K562 (cell line): ENCODE data around the gene DROSHA. TPM values are rescaled to one million over a fixed set of nuclear protein-coding genes. Genes with fewer than 3 reads are reported as not detected.

Experiments used
- ATAC-seq: fragments of 200-7000 bp; cut with Tn5 transposase; 3 replicates; pipeline ENCODE4 v1.9.1; 2020; ENCODE audit warnings: moderate library complexity
- BruUV-seq: library from RNA; stranded (reverse); fragments of 400-500 nt; replicated peaks from 2 replicates; lab custom pipeline; 2021; lab: Mats Ljungman, UMichigan
- CTCF ChIA-PET: fragments of 300-600 bp; formaldehyde crosslinking; extraction: SDS; loops from one replicate; lab custom pipeline; 2021; ENCODE audit warnings: low intra/inter-chr PET ratio; lab: Yijun Ruan, JAX
- POLR2A ChIA-PET: fragments of 300-600, 350-650 bp; sonication (Branson Sonifier 250); formaldehyde crosslinking; extraction: SDS; loops from one replicate; lab custom pipeline; 2021; ENCODE audit warnings: antibody characterized with exemption, inconsistent platforms; lab: Yijun Ruan, JAX
- DNase-seq, 4 experiments: peaks; one replicate each; pipeline versions ENCODE4 v3.0.0 to v3.0.0-alpha.2; 2011 to 2018; ENCODE audit warnings: low spot score in 3 of 4, mixed read lengths in 3 of 4; ENCODE audit errors: extremely low read depth in 1 of 4
- FAIRE-seq: peaks from 2 replicates; lab custom pipeline; 2011; peaks lifted over from hg19 to GRCh38; lab: Jason Lieb, UNC
- H2AFZ ChIP-seq: 2 replicates; pipeline ENCODE4 v1.6.0; 2011; ENCODE audit warnings: low read depth, low read length, control low read depth, inconsistent platforms
- H3K27ac ChIP-seq: fragments of 200-600 bp; 3 replicates; pipeline ENCODE4 v1.8.0; 2011; ENCODE audit warnings: low read depth, mild to moderate bottlenecking, control low read depth, inconsistent platforms, low read length, moderate library complexity, mixed read lengths; ENCODE audit errors: extremely low read depth
- H3K27me3 ChIP-seq, 2 experiments: fragments of 300-600 bp in 1 of 2; 2 replicates in 1 of 2; 3 replicates in 1 of 2; pipeline versions ENCODE4 v1.6.0 to v1.8.0; 2011; ENCODE audit warnings: inconsistent platforms in 2 of 2, low read length in 2 of 2, mild to moderate bottlenecking in 1 of 2, mixed read lengths in 1 of 2, moderate library complexity in 1 of 2; ENCODE audit not compliant: control insufficient read depth in 2 of 2, insufficient read depth in 2 of 2
- H3K36me3 ChIP-seq: fragments of 300-600 bp; 3 replicates; pipeline ENCODE4 v1.8.0; 2011; ENCODE audit warnings: mild to moderate bottlenecking, low read length, inconsistent platforms; ENCODE audit not compliant: control insufficient read depth, insufficient read depth
- H3K4me1 ChIP-seq, 2 experiments: fragments of 200-600 bp in 1 of 2; replicated peaks in 1 of 2; 2 replicates in 1 of 2; 3 replicates in 1 of 2; pipeline versions ENCODE4 v1.5.1 to v1.8.0; 2011; ENCODE audit warnings: inconsistent platforms in 2 of 2, low read length in 2 of 2, mild to moderate bottlenecking in 1 of 2, mixed read lengths in 1 of 2, moderate library complexity in 1 of 2; ENCODE audit not compliant: control insufficient read depth in 2 of 2, insufficient read depth in 2 of 2
- H3K4me2 ChIP-seq: 2 replicates; pipeline ENCODE4 v1.6.1; 2011; ENCODE audit warnings: low read length, control low read depth, inconsistent platforms, mixed read lengths; ENCODE audit not compliant: insufficient read depth
- H3K4me3 ChIP-seq: fragments of 200-600 bp; sonication (generic), shearing (Covaris generic); 2 replicates; pipeline ENCODE4 v1.5.1; 2016; ENCODE audit warnings: control low read depth, inconsistent platforms
- H3K79me2 ChIP-seq: fragments of 200-600 bp; 3 replicates; pipeline ENCODE4 v1.8.0; 2011; ENCODE audit warnings: low read length, inconsistent platforms; ENCODE audit not compliant: control insufficient read depth, insufficient read depth
- H3K9ac ChIP-seq, 2 experiments: 2 replicates each; pipeline versions ENCODE4 v1.6.0 to v1.6.1; 2011; ENCODE audit warnings: low read depth in 2 of 2, low read length in 2 of 2, control low read depth in 1 of 2, inconsistent platforms in 1 of 2, mild to moderate bottlenecking in 1 of 2, mixed read lengths in 1 of 2; ENCODE audit not compliant: insufficient read depth in 1 of 2
- H3K9me1 ChIP-seq: one replicate; pipeline ENCODE4 v1.6.0; 2011; ENCODE audit warnings: inconsistent platforms, mild to moderate bottlenecking, low read length, moderate library complexity; ENCODE audit not compliant: control insufficient read depth, insufficient read depth
- H3K9me3 ChIP-seq: replicated peaks from 2 replicates; pipeline ENCODE4 v1.5.1; 2011; ENCODE audit warnings: low read depth, low read length, inconsistent platforms; ENCODE audit not compliant: control insufficient read depth, insufficient read depth
- H4K20me1 ChIP-seq: replicated peaks from 2 replicates; pipeline ENCODE4 v1.6.1; 2011; ENCODE audit warnings: low read length, inconsistent platforms, mixed read lengths; ENCODE audit not compliant: control insufficient read depth, insufficient read depth
- CCNT2 ChIP-seq: IDR thresholded peaks from 2 replicates; pipeline ENCODE4 v1.6.1; 2011; ENCODE audit warnings: borderline replicate concordance, low read depth, mild to moderate bottlenecking, moderate library complexity, mixed read lengths, low read length; ENCODE audit not compliant: insufficient read length; ENCODE audit errors: extremely low read depth
- CEBPG ChIP-seq, 3 experiments: fragments of 200-800 bp in 1 of 3; sonication (Bioruptor generic) in 1 of 3; sonication (generic) in 1 of 3; formaldehyde crosslinking in 1 of 3; IDR thresholded peaks in 2 of 3; conservative IDR thresholded peaks in 1 of 3; 2 replicates each; pipeline versions ENCODE4 v1.6.1 to v1.8.0; 2016 to 2022; ENCODE audit warnings: missing compliant biosample characterization in 2 of 3, missing genetic modification characterization in 2 of 3, mild to moderate bottlenecking in 1 of 3, missing genetic modification reagents in 1 of 3
- CHD2 ChIP-seq: IDR thresholded peaks from 2 replicates; pipeline ENCODE4 v1.6.1; 2011; ENCODE audit warnings: low read depth, low read length
- FOXA3 ChIP-seq, 2 experiments: fragments of 450-650 bp in 1 of 2; sonication (generic) in 1 of 2; formaldehyde crosslinking; IDR thresholded peaks in 1 of 2; conservative IDR thresholded peaks in 1 of 2; 2 replicates each; pipeline versions ENCODE4 v1.4.0 to v1.8.0; 2020 to 2022; ENCODE audit warnings: mild to moderate bottlenecking in 2 of 2, missing genetic modification reagents in 1 of 2
- MTA2 ChIP-seq: fragments of 450-650 bp; IDR thresholded peaks from 2 replicates; pipeline ENCODE4 v1.6.1; 2016; ENCODE audit warnings: low read depth
- ZNF444 ChIP-seq: fragments of 250-450 bp; sonication (Bioruptor Pico); IDR thresholded peaks from 2 replicates; pipeline ENCODE4 v1.4.0; 2020; ENCODE audit warnings: mild to moderate bottlenecking, moderate library complexity
- WGBS: fragments of 100-300 bp; shearing (Covaris generic); methylation state at CpG from one replicate; pipeline ENCODE4 v1.1.6; 2016; ENCODE audit warnings: low coverage, mixed read lengths; ENCODE audit not compliant: insufficient coverage; ENCODE audit errors: missing lambda C conversion rate; 5-methylcytosine and 5-hydroxymethylcytosine counted together
- in situ Hi-C: fragments of 300-500 bp; cut with MboI; formaldehyde crosslinking; loops from 4 replicates; pipeline ENCODE4 v1.15.0; 2018; ENCODE audit warnings: inconsistent platforms, mixed read lengths
- intact Hi-C: fragments of 100-400 bp; cut with micrococcal nuclease; formaldehyde crosslinking; loops from 2 replicates; pipeline ENCODE4 v1.14.2; 2022
- polyA plus RNA-seq, 8 experiments: library from polyadenylated mRNA; depleted of rRNA in 4 of 8; stranded (reverse) in 5 of 8; unstranded in 3 of 8; fragments of >200 nt; fragmentation: Nextera tagmentation in 2 of 8; fragmentation: Illumina TruSeq in 1 of 8; extraction: Ambion mirVana in 2 of 8; extraction: Trizol in 1 of 8; gene quantifications; 2 replicates each; pipeline versions ENCODE4 v1.2.1 to v1.2.3, GENCODE V29; 2011 to 2014; ENCODE audit warnings: inconsistent platforms in 1 of 8, missing spikeins in 1 of 8
- total RNA-seq, 7 experiments: library from RNA; depleted of rRNA in 6 of 7; stranded (reverse); fragments of >200 nt in 6 of 7; fragmentation: Illumina TruSeq in 2 of 7; extraction: Trizol in 2 of 7; gene quantifications; 2 replicates each; pipeline versions ENCODE4 v1.2.1 to v1.2.3, GENCODE V29; 2011 to 2021; ENCODE audit warnings: low replicate concordance in 1 of 7

Gene DROSHA
- total and polyA plus RNA-seq, 9 of the 15 experiments (the other 6 are each of a cell fraction or from before 2014, with no cell fraction given) = 52.5 to 109 (median 68.9) TPM

DNA sequence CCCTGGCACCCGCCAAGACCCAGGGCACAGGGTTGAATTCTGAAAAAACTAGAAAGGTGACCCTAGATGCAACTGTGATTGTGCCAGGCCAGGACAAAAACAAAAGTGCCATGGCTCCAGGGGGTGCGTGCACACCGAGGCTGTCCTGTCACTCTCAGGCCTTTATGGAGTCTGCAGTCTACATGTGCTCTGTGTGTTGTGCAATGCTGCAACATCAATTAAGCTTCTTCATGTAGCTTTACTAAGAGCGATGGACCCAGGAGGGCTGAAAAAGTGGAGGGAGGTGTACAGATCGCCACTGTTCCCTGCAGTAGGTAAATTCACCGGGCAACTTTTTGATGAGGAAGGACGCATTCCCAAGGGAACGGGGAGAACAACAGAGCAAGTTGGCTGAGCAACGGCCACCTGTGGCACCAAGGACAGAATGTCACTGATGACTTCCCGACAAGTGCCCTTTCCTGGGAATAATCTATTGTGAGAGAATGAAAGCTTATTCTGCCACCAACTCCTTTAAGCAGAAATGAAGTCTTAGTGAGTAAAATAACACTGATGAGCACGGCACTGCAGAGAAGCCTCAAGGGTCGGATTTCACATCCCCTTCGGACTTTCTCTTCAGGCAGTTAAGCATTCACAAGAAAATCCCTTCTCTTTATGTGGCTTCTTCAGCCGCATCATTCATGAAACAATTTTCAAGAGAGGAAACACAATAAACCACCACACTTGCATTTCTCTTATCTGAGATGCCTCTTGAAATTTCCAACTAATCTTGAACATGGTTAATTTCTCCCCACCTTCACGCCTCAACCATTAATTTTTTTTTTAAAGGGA is 149.6 kb downstream of the DROSHA start:
- Histone ChIP-seq H3K36me3 (no peaks in the 10 kb centered on the region), H3K79me2 (no peaks in the 10 kb centered on the region), H3K27me3 (peaks cover 13 to 39% of the 10 kb centered on the region in 2 experiments), H2AFZ (no peak overlapping the region), H3K9ac (no peak overlapping the region), H4K20me1 (no peaks in the 10 kb centered on the region), H3K4me3 (no peak overlapping the region), H3K9me3 (no peaks in the 10 kb centered on the region), H3K9me1 (no peaks in the 10 kb centered on the region), H3K27ac (no peak overlapping the region), H3K4me2 (no peak overlapping the region), H3K4me1 (peaks cover 0 to 17% of the 10 kb centered on the region in 2 experiments; a peak in 3 of 5 replicates)
- ChIA-PET POLR2A (no interaction called here), CTCF (no interaction called here)
- no peak for DNase-seq
- BruUV-seq = no TSS peak
- intact Hi-C loops = no loop called here
- FAIRE-seq = no peak
- no peak for TF ChIP-seq CCNT2
- TF ChIP-seq FOXA3 (CRISPR knock-in tag; conservative IDR thresholded peaks at IDR 0.05 in 1 of 2, IDR thresholded peaks at IDR 0.05 in 1 of 2) = no peak
- no peak for TF ChIP-seq CHD2
- no peak for TF ChIP-seq MTA2
- peak; percentile 56 for TF ChIP-seq CEBPG (CRISPR knock-in tag; IDR thresholded peaks at IDR 0.05)
- TF ChIP-seq CEBPG (tag; conservative IDR thresholded peaks at IDR 0.05 in 1 of 2, IDR thresholded peaks at IDR 0.05 in 1 of 2) = no peak
- TF ChIP-seq ZNF444 (CRISPR knock-in tag) = no peak
- in situ Hi-C loops = no loop called here
- ATAC-seq = no peak
- WGBS = 22% methylated on average over 15 of the region's 15 CpGs
